ENCODE data around the gene DNAH9. TPM values are rescaled to one million over a fixed set of nuclear protein-coding genes. Genes with fewer than 3 reads are reported as not detected.

Gene DNAH9
- total and polyA plus RNA-seq, 2 of the 8 experiments (the other 6 are each of a cell fraction or from before 2014, with no cell fraction given), result 0.21 to 0.86 TPM

DNA sequence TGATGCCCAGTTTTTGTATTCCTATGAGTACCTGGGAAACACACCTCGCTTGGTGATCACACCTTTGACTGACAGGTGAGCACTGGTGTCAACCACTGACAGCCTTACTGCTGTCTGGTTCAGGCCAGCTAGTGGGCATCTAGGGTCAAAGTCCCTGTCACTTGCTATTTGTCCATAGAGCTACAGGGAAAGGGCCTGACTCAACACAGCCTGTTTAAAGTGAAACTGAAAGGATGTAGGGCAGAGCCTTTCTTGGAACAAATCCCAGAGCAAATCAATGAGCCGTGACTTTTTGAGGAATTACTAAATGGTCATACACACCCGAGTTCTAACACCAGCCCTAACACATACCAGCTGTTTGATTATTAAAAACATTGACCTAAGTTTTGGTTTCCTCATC lies 106.8 kb downstream of the DNAH9 start (continued):
- TF ChIP-seq CTCF (IDR thresholded peaks at IDR 0.05; ENCODE audit: control extremely low read depth in 1 of 3, insufficient read depth in 1 of 3, low read depth in 1 of 3, low read length in 3 of 3), result no peak
- TF ChIP-seq CHD2 (IDR thresholded peaks at IDR 0.05; ENCODE audit: low read length), result no peak
- no peak for TF ChIP-seq POLR2AphosphoS5 (IDR thresholded peaks at IDR 0.05; ENCODE audit: low read depth, low read length)
- TF ChIP-seq KDM4A (IDR thresholded peaks at IDR 0.05; ENCODE audit: low read depth, low read length, severe bottlenecking), result no peak
- no peak for TF ChIP-seq CREB1 (IDR thresholded peaks at IDR 0.05)
- TF ChIP-seq RBBP5 (IDR thresholded peaks at IDR 0.05; ENCODE audit: borderline replicate concordance, low read depth, low read length), result no peak

Data from H1 (cell line).